NB4 (cell line): ENCODE data around the gene LMNA.

ENCODE experiments used
- POLR2A ChIP-seq: IDR thresholded peaks from 2 replicates; pipeline ENCODE4 v1.6.1; 2011; ENCODE audit warnings: mild to moderate bottlenecking; ENCODE audit not compliant: insufficient read length; ENCODE audit errors: extremely low read depth
- TF ChIP-seq, protein P1 (sequence below): IDR thresholded peaks from 2 replicates; pipeline ENCODE4 v1.6.1; 2011; ENCODE audit warnings: low read depth, low read length
- TF ChIP-seq, protein P2 (sequence below): IDR thresholded peaks from one replicate; pipeline ENCODE4 v1.5.1; 2012; ENCODE audit warnings: low read depth, low read length

GRCh38 chr1:156067262-156067661, 47.2 kb upstream of the LMNA start:
- no peak for TF ChIP-seq POLR2A
- TF ChIP-seq, protein P1, sequence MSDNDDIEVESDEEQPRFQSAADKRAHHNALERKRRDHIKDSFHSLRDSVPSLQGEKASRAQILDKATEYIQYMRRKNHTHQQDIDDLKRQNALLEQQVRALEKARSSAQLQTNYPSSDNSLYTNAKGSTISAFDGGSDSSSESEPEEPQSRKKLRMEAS = no peak
- TF ChIP-seq, protein P2, sequence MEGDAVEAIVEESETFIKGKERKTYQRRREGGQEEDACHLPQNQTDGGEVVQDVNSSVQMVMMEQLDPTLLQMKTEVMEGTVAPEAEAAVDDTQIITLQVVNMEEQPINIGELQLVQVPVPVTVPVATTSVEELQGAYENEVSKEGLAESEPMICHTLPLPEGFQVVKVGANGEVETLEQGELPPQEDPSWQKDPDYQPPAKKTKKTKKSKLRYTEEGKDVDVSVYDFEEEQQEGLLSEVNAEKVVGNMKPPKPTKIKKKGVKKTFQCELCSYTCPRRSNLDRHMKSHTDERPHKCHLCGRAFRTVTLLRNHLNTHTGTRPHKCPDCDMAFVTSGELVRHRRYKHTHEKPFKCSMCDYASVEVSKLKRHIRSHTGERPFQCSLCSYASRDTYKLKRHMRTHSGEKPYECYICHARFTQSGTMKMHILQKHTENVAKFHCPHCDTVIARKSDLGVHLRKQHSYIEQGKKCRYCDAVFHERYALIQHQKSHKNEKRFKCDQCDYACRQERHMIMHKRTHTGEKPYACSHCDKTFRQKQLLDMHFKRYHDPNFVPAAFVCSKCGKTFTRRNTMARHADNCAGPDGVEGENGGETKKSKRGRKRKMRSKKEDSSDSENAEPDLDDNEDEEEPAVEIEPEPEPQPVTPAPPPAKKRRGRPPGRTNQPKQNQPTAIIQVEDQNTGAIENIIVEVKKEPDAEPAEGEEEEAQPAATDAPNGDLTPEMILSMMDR = no peak
